Measurements from ENCODE around the gene CDKN1C.

DNA sequence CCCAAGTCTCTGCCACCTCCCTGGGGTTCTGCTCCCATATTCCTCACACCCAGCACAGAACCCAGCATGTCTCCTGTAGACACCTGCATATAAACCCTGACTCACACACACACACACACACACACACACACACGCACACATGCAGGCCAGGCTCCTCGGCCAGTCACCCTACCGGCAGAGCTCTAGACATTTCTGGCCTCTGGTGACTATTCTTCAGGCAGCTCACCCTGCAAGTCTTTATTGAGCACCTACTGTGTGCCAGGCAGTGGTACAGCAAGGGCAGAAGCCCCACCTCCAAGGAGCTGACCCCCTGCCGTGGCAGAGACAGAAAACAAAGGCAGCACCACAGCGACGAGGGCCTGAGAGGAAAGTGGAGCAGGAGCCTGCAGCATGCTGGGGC, 50.3 kb downstream of the CDKN1C start:
- TF ChIP-seq POLR2A (IDR thresholded peaks at IDR 0.05; ENCODE audit: low read length) (no peak), GATA1 (IDR thresholded peaks at IDR 0.05; ENCODE audit: low read depth, low read length) (no peak)
